Activated naive CD4-positive, alpha-beta T cell treated with anti-CD3 and anti-CD28 coated beads, Interleukin-2, amount 50 U/mL, for 24 hours (primary cell): ENCODE results near the gene JAM3.
"Not testable (repeated sequence)": the region's sequence is repeated elsewhere in the genome, so short reads cannot be mapped to it uniquely, and the experiment has no call there.

Experiments used
- H3K27ac Mint-ChIP-seq: one replicate; pipeline ENCODE4 v1.8.0; 2021; ENCODE audit warnings: mild to moderate bottlenecking, mixed read lengths
- H3K27me3 Mint-ChIP-seq: one replicate; pipeline ENCODE4 v1.8.0; 2021; ENCODE audit warnings: mixed read lengths
- H3K36me3 Mint-ChIP-seq: one replicate; pipeline ENCODE4 v1.8.0; 2021; ENCODE audit warnings: mixed read lengths
- H3K4me1 Mint-ChIP-seq: one replicate; pipeline ENCODE4 v1.8.0; 2021; ENCODE audit warnings: mixed read lengths
- H3K4me3 Mint-ChIP-seq: one replicate; pipeline ENCODE4 v1.8.0; 2021; ENCODE audit warnings: mild to moderate bottlenecking, mixed read lengths
- H3K9me3 Mint-ChIP-seq: one replicate; pipeline ENCODE4 v1.8.0; 2021; ENCODE audit warnings: mixed read lengths

The JAM3 gene

GRCh38 chr11:134100171-134100570 is 31.3 kb downstream of the JAM3 start:
- Mint-ChIP-seq H3K4me3 (no peak overlapping the region), H3K36me3 (peaks cover 9% of the 10 kb centered on the region), H3K9me3 (no peaks in the 10 kb centered on the region), H3K27ac (no peak overlapping the region), H3K4me1 (no peaks in the 10 kb centered on the region), H3K27me3 (no peaks in the 10 kb centered on the region)

GRCh38 chr11:134101282-134101681 is 32.4 kb downstream of the JAM3 start:
- no peaks in the 10 kb centered on the region for H3K4me1 Mint-ChIP-seq
- H3K4me3 Mint-ChIP-seq, result no peak overlapping the region
- H3K27me3 Mint-ChIP-seq, result no peaks in the 10 kb centered on the region
- H3K9me3 Mint-ChIP-seq, result no peaks in the 10 kb centered on the region
- peaks cover 9% of the 10 kb centered on the region for H3K36me3 Mint-ChIP-seq
- H3K27ac Mint-ChIP-seq, result no peak overlapping the region

GRCh38 chr11:134110252-134110815 is 41.5 kb downstream of the JAM3 start:
- Mint-ChIP-seq H3K36me3 (peaks cover 20% of the 10 kb centered on the region), H3K9me3 (no peaks in the 10 kb centered on the region), H3K4me1 (no peaks in the 10 kb centered on the region), H3K27me3 (peaks cover 1% of the 10 kb centered on the region), H3K27ac (no peak overlapping the region), H3K4me3 (no peak overlapping the region)

GRCh38 chr11:134113787-134114186 is 44.9 kb downstream of the JAM3 start:
- H3K27ac Mint-ChIP-seq, H3K27me3 Mint-ChIP-seq, H3K4me3 Mint-ChIP-seq, H3K9me3 Mint-ChIP-seq, H3K4me1 Mint-ChIP-seq: not testable (repeated sequence)
- H3K36me3 Mint-ChIP-seq, result peaks cover 13% of the 10 kb centered on the region

- peaks cover 8% of the 10 kb centered on the region for H3K27me3 Mint-ChIP-seq
- H3K4me1 Mint-ChIP-seq, result no peaks in the 10 kb centered on the region
- H3K4me3 Mint-ChIP-seq, result no peak overlapping the region
- peaks cover 6% of the 10 kb centered on the region for H3K36me3 Mint-ChIP-seq
- no peak overlapping the region for H3K27ac Mint-ChIP-seq
- H3K9me3 Mint-ChIP-seq, result no peaks in the 10 kb centered on the region
Measured at GRCh38 chr11:134116210-134116609, 47.3 kb downstream of the JAM3 start.

GRCh38 chr11:134118006-134118405 is 49.1 kb downstream of the JAM3 start:
- Mint-ChIP-seq H3K27ac (no peak overlapping the region), H3K36me3 (peaks cover 10% of the 10 kb centered on the region), H3K4me1 (no peaks in the 10 kb centered on the region), H3K27me3 (peaks cover 13% of the 10 kb centered on the region), H3K4me3 (no peak overlapping the region), H3K9me3 (no peaks in the 10 kb centered on the region)

GRCh38 chr11:134119094-134119493 is 50.2 kb downstream of the JAM3 start:
- Mint-ChIP-seq H3K27me3 (peaks cover 22% of the 10 kb centered on the region), H3K4me3 (no peak overlapping the region), H3K27ac (no peak overlapping the region), H3K9me3 (no peaks in the 10 kb centered on the region), H3K36me3 (peaks cover 13% of the 10 kb centered on the region), H3K4me1 (peaks cover 2% of the 10 kb centered on the region)

GRCh38 chr11:134120143-134120850 is 51.4 kb downstream of the JAM3 start:
- peaks cover 28% of the 10 kb centered on the region for H3K27me3 Mint-ChIP-seq
- H3K9me3 Mint-ChIP-seq, result no peaks in the 10 kb centered on the region
- H3K36me3 Mint-ChIP-seq, result peaks cover 16% of the 10 kb centered on the region
- no peak overlapping the region for H3K4me3 Mint-ChIP-seq
- H3K4me1 Mint-ChIP-seq, result peaks cover 9% of the 10 kb centered on the region
- H3K27ac Mint-ChIP-seq, result no peak overlapping the region

GRCh38 chr11:134120921-134121526 is 52.2 kb downstream of the JAM3 start:
- Mint-ChIP-seq H3K4me1 (peaks cover 15% of the 10 kb centered on the region), H3K27ac (no peak overlapping the region), H3K27me3 (peaks cover 30% of the 10 kb centered on the region), H3K36me3 (peaks cover 16% of the 10 kb centered on the region), H3K9me3 (no peaks in the 10 kb centered on the region), H3K4me3 (no peak overlapping the region)

GRCh38 chr11:134124660-134125451 is 56.0 kb downstream of the JAM3 start:
- Mint-ChIP-seq H3K27ac (no peak overlapping the region), H3K4me1 (peaks cover 15% of the 10 kb centered on the region), H3K9me3 (no peaks in the 10 kb centered on the region), H3K36me3 (peaks cover 18% of the 10 kb centered on the region), H3K27me3 (peaks cover 30% of the 10 kb centered on the region), H3K4me3 (peak overlapping the region; percentile 31)

GRCh38 chr11:134125507-134125906 is 56.6 kb downstream of the JAM3 start:
- Mint-ChIP-seq H3K4me3 (no peak overlapping the region), H3K36me3 (peaks cover 18% of the 10 kb centered on the region), H3K4me1 (peaks cover 15% of the 10 kb centered on the region), H3K9me3 (no peaks in the 10 kb centered on the region), H3K27me3 (peaks cover 29% of the 10 kb centered on the region), H3K27ac (no peak overlapping the region)

GRCh38 chr11:134126217-134126822 is 57.4 kb downstream of the JAM3 start:
- Mint-ChIP-seq H3K27ac (no peak overlapping the region), H3K4me3 (no peak overlapping the region), H3K27me3 (peaks cover 26% of the 10 kb centered on the region), H3K36me3 (peaks cover 18% of the 10 kb centered on the region), H3K4me1 (peaks cover 15% of the 10 kb centered on the region), H3K9me3 (no peaks in the 10 kb centered on the region)

GRCh38 chr11:134131628-134132244 is 62.9 kb downstream of the JAM3 start:
- H3K27me3 Mint-ChIP-seq, result peaks cover 1% of the 10 kb centered on the region
- H3K36me3 Mint-ChIP-seq, result peaks cover 16% of the 10 kb centered on the region
- H3K4me1 Mint-ChIP-seq, result no peaks in the 10 kb centered on the region
- H3K27ac Mint-ChIP-seq, result no peak overlapping the region
- H3K4me3 Mint-ChIP-seq, result no peak overlapping the region
- peaks cover 17% of the 10 kb centered on the region for H3K9me3 Mint-ChIP-seq

GRCh38 chr11:134132808-134133207 is 63.9 kb downstream of the JAM3 start:
- H3K27me3 Mint-ChIP-seq, result peaks cover 1% of the 10 kb centered on the region
- H3K4me3 Mint-ChIP-seq, result no peak overlapping the region
- peaks cover 16% of the 10 kb centered on the region for H3K36me3 Mint-ChIP-seq
- H3K9me3 Mint-ChIP-seq, result peaks cover 17% of the 10 kb centered on the region
- H3K4me1 Mint-ChIP-seq, result no peaks in the 10 kb centered on the region
- H3K27ac Mint-ChIP-seq, result no peak overlapping the region

- Mint-ChIP-seq H3K27me3 (no peaks in the 10 kb centered on the region), H3K27ac (no peak overlapping the region), H3K4me3 (no peak overlapping the region), H3K4me1 (peaks cover 1% of the 10 kb centered on the region), H3K36me3 (peaks cover 11% of the 10 kb centered on the region), H3K9me3 (peaks cover 17% of the 10 kb centered on the region)
Measured at GRCh38 chr11:134134167-134134566, 65.3 kb downstream of the JAM3 start.
